HUDEP-2 (cell line): ENCODE data around the gene URB2.

Experiments
- DNase-seq, 76 experiments: peaks; one replicate each; lab custom pipeline; 2025; ENCODE audit not compliant: unreplicated experiment in 76 of 76; lab: John Stamatoyannopoulos, UW

URB2 gene

DNA sequence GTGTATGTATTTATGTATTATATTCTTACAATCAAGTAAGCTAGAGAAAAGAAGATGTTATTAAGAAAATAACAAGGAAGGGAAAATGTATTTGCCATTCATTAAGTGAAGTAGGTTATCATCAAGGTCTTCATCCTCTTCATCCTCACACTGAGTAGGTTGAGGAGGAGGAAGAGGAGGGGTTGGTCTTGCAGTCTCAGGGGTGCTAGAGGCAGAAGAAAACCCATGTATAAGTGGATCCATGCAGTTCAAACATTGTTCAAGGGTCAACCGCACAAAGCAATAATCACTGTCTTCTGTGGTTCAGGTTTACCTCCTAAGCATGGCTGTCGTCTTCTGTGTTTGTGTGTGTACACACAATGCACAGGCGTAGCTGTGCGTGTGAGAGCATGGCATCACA is 16.9 kb downstream of the URB2 start:
- no peak for DNase-seq

- no peak for DNase-seq
Observed at GRCh38 chr1:229643996-229644745, 18.1 kb downstream of the URB2 start.

DNA sequence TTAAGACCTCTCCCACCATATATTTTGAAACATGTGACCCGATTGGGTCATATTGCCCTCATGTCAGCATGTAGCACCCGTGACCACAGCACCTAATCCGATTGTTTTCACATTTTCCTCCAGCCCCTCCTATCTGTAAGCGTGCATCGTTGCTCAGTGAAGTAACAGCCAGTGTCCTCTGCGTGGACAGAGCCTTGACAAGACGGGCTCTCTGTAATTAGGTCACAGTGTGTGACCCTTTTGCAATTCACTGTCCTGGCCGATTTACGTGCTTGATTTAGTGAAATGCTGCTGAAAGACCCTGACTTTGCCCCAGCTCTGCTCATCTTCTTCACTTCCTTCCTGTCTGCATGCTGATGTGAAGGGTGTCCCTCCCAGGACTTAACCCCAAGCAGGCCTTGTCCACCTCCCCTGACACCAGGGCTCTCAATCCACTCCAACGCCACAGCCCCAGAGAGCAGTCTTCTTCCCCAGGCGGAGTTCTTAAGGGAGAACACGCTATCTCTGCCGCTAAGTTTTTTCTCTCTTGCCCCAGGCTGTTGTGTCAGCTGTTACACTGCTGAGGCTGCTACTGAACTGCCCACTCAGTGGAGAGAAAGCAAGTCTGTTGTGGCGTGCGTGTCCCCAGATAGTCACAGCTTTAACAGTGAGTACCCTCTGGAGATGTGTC is 19.4 kb downstream of the URB2 start:
- DNase-seq = no peak

- DNase-seq = no peak
Observed at GRCh38 chr1:229648406-229648805, 22.4 kb downstream of the URB2 start.

GRCh38 chr1:229650045-229650444 is 24.0 kb downstream of the URB2 start:
- DNase-seq = no peak

- DNase-seq = no peak
Observed at GRCh38 chr1:229651546-229651945, 25.5 kb downstream of the URB2 start.

DNA sequence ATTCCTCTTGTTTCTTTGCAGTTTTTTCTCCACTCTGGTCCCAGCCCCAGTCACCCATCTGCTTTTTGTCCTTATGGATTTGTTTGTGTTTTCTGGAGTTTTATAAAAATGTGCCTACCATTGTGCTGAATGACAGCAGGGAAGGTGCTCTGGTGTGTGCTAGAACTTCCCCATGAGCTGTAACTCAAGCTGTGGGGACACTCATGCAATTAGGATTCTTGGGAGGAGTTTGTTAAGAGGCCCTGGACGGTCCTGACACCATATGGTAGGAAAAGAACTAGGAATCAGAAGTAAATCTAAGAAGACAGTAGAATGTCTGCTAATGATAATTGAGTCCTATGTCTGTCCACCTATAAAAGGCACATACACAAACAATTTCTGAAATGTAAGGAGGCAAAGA is 27.4 kb downstream of the URB2 start:
- DNase-seq = no peak

DNA sequence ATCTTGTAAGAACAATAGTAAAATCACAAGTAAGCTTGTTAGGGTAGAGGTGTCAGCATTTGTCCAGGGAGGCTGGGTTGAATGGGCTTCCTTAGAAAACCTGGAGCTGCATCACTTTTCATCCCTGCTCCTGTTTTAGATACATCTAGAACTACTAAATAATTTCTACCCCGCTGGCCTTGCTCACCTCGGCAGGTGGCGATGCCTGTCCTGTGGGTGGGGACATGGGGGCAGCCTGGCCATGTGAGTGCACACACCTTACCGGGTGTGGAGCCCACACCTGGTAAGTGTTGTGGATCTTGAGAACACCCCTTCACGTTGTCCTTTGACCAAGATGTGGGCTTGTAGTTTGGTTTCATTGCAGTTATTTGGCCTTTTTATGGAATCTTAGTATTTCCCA is 29.7 kb downstream of the URB2 start:
- DNase-seq = no peak

- DNase-seq = no peak
Observed at GRCh38 chr1:229657993-229658755, 32.1 kb downstream of the URB2 start.

DNA sequence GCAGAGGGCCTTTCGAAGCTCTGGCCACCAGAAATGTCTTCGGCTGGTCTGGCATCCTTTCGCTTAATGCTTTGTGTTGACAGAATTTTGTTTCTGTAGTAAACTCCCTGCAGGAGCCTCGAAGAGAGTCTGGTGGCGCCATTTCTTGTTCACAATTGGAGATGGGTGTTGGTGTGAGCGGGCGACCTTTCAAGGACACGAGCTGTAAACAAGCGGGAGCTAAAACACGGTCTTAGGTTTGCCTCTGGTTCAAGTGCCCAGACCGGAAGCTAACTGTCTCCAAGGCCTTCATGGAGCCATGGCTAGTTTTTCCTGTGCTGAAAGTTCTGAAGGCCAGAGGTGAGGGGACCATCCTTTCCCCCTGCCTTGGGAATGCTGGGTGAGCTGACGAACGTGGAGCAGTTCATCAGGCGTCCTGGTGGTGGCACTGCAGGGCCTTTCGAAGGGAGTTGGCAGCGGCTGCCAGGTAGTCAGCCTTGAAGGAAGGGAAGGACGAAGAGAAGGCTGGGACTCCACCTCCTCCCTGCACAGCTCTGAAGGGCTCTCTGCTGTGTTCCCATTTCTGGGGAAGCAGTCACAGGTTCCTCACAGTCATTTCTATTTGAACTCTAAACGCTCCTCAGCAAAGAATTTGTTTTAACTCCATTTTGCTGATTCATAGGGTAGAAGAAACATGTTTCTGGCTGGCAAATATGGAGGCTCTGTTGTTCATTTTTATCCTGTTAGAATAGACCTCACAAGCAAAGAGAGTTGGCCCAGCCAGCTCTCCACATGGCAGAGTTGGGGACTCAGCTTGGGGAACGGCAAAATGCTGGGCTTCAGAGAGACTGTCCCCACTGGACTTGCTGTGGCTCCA is 35.2 kb downstream of the URB2 start:
- peak in 61 of 76 experiments; percentile 3 to 66 (median 43) for DNase-seq

DNA sequence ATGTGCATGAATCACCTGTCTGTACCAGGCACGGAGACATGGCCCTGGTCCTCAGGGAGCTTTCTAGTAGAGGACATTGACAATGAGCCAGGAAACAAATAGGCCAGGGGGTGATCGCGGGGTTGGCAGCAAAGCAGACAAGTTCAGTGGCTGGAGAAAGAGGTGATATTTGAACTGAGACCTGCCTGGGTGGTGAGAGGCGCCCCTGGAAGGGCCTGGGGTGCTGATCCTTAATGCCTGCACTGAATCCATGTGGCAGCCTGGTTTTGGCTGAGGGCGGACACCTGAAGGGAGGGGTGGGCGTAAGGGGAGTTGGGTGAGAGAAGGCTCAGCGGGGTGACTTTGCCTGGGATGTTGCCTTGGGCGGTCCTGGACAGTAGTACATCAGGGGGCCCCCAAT is 35.9 kb downstream of the URB2 start:
- no peak for DNase-seq

GRCh38 chr1:229664133-229664689 is 38.2 kb downstream of the URB2 start:
- DNase-seq = no peak

DNA sequence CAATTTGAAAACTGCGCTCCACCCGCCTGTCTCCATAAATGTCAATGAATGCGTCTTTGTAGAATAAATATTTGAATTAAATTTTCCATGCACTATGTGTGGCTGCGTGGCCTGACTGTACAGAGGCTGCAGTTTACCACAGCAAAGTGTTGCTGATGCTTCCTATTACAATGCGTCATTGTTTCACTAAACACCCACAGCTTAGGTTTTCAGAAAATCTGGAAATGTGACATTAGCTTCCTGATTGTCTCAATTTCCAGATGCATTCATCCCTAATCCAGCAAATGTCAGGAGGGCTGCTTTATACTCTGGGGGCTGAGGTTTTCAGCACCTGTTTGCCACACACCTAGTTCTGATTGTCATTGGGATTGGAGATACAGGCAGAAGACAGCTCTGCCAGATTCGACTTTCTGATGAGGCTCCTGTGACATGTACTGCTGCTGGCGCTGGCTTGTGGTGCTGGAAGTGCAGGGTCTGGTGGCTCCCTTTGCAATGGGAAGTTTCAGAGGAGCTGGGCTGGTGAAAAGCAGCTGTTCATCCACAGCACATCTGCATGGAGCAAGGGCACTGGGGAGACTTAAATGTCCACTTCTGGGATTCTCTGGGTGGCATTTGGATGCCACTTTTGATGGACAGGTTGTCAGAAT is 40.0 kb downstream of the URB2 start:
- DNase-seq = no peak

GRCh38 chr1:229666585-229666984 is 40.5 kb downstream of the URB2 start:
- DNase-seq = no peak

- DNase-seq = no peak
Observed at GRCh38 chr1:229669333-229669732, 43.3 kb downstream of the URB2 start.

DNA sequence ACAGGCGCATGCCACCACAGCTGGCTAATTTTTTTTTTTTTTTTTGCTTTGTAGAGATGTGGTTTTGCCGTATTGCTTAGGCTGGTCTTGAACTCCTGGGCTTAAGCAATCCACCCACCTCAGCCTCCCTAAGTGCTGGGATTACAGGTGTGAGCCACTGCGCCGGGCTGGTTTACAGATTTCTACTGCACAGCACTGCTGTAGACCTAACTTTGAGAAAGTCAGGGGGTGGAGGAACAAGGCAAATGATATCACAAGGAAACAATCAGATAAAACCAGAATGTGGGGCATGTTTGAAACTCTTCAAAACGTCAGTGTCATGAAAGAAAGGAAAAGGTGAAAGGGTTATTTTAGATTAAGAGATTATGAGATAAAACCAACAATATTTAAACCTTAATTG is 45.3 kb downstream of the URB2 start:
- DNase-seq = no peak

DNA sequence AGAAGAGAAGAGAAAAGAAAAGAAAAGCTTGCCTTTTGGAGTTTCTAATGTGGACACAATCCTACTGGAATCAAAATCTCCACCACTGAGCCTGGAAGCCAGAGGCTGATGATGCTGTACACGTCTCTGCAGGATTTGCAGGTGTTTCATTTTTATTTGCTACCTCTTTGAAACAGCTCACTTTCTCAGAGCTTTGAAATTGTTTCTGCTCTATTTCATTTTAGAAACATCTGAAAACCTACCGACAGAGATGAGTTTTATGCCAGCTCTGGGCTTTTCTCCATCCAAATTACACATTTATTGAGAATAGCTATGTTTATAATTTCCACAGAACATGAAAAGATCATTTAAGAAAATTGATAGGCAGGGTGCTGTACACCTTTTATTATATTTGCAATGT is 46.2 kb downstream of the URB2 start:
- DNase-seq = no peak

- DNase-seq = no peak
Observed at GRCh38 chr1:229674042-229674441, 48.0 kb downstream of the URB2 start.

DNA sequence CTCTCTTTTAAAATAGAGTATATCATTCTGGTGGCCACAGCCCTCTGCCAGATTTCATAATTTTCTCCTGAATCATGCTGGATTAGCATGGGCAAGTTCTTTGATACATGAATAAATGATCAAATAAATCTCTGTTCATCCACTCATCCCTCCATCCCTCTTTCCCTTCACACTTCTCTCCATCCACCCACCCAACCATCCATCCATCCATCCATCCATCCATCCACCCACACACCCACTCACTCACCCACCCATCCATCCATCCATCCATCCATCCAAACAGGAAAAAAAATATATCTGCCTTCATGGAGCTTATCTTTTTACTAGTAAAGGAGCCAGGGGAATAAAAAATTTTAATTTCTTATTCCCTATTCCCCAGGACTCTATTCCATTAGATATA is 49.3 kb downstream of the URB2 start:
- no peak for DNase-seq

- DNase-seq = no peak
Observed at GRCh38 chr1:229685149-229685548, 59.1 kb downstream of the URB2 start.
